Astrocyte (in vitro differentiated cells and primary cell): ENCODE data around the gene GRID2. TPM values are rescaled to one million over a fixed set of nuclear protein-coding genes. Genes with fewer than 3 reads are reported as not detected.
"Not testable (repeated sequence)": the region's sequence is repeated elsewhere in the genome, so short reads cannot be mapped to it uniquely, and the experiment has no call there.

Source experiments
- DNase-seq: peaks from one replicate; pipeline ENCODE4 v3.0.0-alpha.2; 2010; ENCODE audit warnings: low read depth
- FAIRE-seq: peaks from 2 replicates; lab custom pipeline; 2011; peaks lifted over from hg19 to GRCh38; lab: Jason Lieb, UNC
- H2AFZ ChIP-seq: 2 replicates; pipeline ENCODE4 v1.6.0; 2012; ENCODE audit warnings: low read depth, low read length, inconsistent platforms
- H3K27ac ChIP-seq: 2 replicates; pipeline ENCODE4 v1.5.1; 2011; ENCODE audit warnings: low read depth, low read length, inconsistent platforms
- H3K27me3 ChIP-seq: 2 replicates; pipeline ENCODE4 v1.6.0; 2011; ENCODE audit warnings: low read length, inconsistent platforms; ENCODE audit not compliant: insufficient read depth
- H3K36me3 ChIP-seq: 2 replicates; pipeline ENCODE4 v1.5.1; 2011; ENCODE audit warnings: low read length, inconsistent platforms; ENCODE audit not compliant: insufficient read depth
- H3K4me1 ChIP-seq: 2 replicates; pipeline ENCODE4 v1.5.1; 2011; ENCODE audit warnings: low read length, inconsistent platforms; ENCODE audit not compliant: insufficient read depth
- H3K4me2 ChIP-seq: 2 replicates; pipeline ENCODE4 v1.6.0; 2012; ENCODE audit warnings: low read length, inconsistent platforms
- H3K4me3 ChIP-seq: 2 replicates; pipeline ENCODE4 v1.5.1; 2011; ENCODE audit warnings: low read depth, mild to moderate bottlenecking, low read length, inconsistent platforms; ENCODE audit not compliant: insufficient read depth
- H3K79me2 ChIP-seq: 2 replicates; pipeline ENCODE4 v1.6.0; 2012; ENCODE audit warnings: mild to moderate bottlenecking, low read length, inconsistent platforms; ENCODE audit not compliant: insufficient read depth
- H3K9ac ChIP-seq: 2 replicates; pipeline ENCODE4 v1.6.0; 2012; ENCODE audit warnings: mild to moderate bottlenecking, low read length, inconsistent platforms
- H3K9me3 ChIP-seq: 2 replicates; pipeline ENCODE4 v1.5.1; 2012; ENCODE audit warnings: low read depth, mild to moderate bottlenecking, low read length, inconsistent platforms; ENCODE audit not compliant: insufficient read depth
- H4K20me1 ChIP-seq: 2 replicates; pipeline ENCODE4 v1.6.0; 2012; ENCODE audit warnings: low read length, inconsistent platforms; ENCODE audit not compliant: insufficient read depth
- H3K27ac Mint-ChIP-seq: one replicate; pipeline ENCODE4 v1.8.0; 2021; ENCODE audit warnings: mild to moderate bottlenecking, mixed read lengths; ENCODE audit not compliant: unreplicated experiment
- H3K27me3 Mint-ChIP-seq: one replicate; pipeline ENCODE4 v1.8.0; 2021; ENCODE audit warnings: low read depth, mixed read lengths; ENCODE audit not compliant: unreplicated experiment
- H3K36me3 Mint-ChIP-seq: one replicate; pipeline ENCODE4 v1.8.0; 2021; ENCODE audit warnings: low read depth, mixed read lengths; ENCODE audit not compliant: unreplicated experiment
- H3K4me1 Mint-ChIP-seq: one replicate; pipeline ENCODE4 v1.8.0; 2021; ENCODE audit warnings: low read depth, mixed read lengths; ENCODE audit not compliant: unreplicated experiment
- H3K4me3 Mint-ChIP-seq: one replicate; pipeline ENCODE4 v1.8.0; 2021; ENCODE audit warnings: mild to moderate bottlenecking, moderate library complexity, mixed read lengths; ENCODE audit not compliant: unreplicated experiment
- H3K9me3 Mint-ChIP-seq: one replicate; pipeline ENCODE4 v1.8.0; 2021; ENCODE audit warnings: mild to moderate bottlenecking, mixed read lengths; ENCODE audit not compliant: unreplicated experiment
- EZH2 ChIP-seq: IDR thresholded peaks from 2 replicates; pipeline ENCODE4 v1.6.1; 2012; ENCODE audit warnings: mild to moderate bottlenecking, low read length, inconsistent platforms; ENCODE audit not compliant: insufficient read depth
- total RNA-seq: library from RNA; stranded (reverse); gene quantifications from 2 replicates; pipeline ENCODE4 v1.2.1, GENCODE V29; 2021
- TF ChIP-seq, protein P1 (sequence below): IDR thresholded peaks from 2 replicates; pipeline ENCODE4 v1.5.1; 2011; ENCODE audit warnings: low read depth, mild to moderate bottlenecking, inconsistent platforms, low read length, moderate library complexity; ENCODE audit not compliant: insufficient read depth

Gene GRID2
- total RNA-seq, 1 donor from 2014 or later: 0.14 TPM

DNA sequence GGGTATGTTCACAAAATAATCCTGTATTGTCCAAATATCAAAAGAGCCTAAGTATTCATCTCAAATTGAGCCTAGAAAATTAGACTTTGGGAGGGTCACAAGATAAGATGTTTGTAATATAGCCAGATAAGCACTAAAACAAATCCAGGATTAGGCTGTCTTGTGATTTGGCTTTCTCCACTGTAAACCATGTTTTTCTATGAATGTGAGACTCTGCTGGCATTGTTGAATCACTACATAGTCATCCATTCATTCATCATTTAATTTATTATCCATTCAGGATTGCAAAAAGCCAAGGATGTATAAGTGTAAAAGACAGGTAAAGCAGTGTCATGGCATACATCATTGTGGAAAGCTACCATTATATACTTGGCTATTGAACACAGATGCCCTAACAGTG is 148.0 kb downstream of the GRID2 start:
- no peak overlapping the region for H3K4me2 ChIP-seq
- H3K9me3 Mint-ChIP-seq: no peaks in the 10 kb centered on the region
- no peaks in the 10 kb centered on the region for H3K27me3 Mint-ChIP-seq
- no peaks in the 10 kb centered on the region for H3K36me3 ChIP-seq
- H3K4me1 Mint-ChIP-seq: no peaks in the 10 kb centered on the region
- H3K9me3 ChIP-seq: no peaks in the 10 kb centered on the region
- H3K4me3 Mint-ChIP-seq: no peak overlapping the region
- no peaks in the 10 kb centered on the region for H3K4me1 ChIP-seq
- H3K4me3 ChIP-seq: no peak overlapping the region
- DNase-seq: no peak
- no peaks in the 10 kb centered on the region for H4K20me1 ChIP-seq
- H3K27ac ChIP-seq: no peak overlapping the region
- H3K79me2 ChIP-seq: no peaks in the 10 kb centered on the region
- H3K27me3 ChIP-seq: no peaks in the 10 kb centered on the region
- no peaks in the 10 kb centered on the region for H3K36me3 Mint-ChIP-seq
- no peak overlapping the region for H3K27ac Mint-ChIP-seq
- H3K9ac ChIP-seq: no peak overlapping the region
- H2AFZ ChIP-seq: no peak overlapping the region
- no peak for TF ChIP-seq EZH2
- TF ChIP-seq, protein P1, sequence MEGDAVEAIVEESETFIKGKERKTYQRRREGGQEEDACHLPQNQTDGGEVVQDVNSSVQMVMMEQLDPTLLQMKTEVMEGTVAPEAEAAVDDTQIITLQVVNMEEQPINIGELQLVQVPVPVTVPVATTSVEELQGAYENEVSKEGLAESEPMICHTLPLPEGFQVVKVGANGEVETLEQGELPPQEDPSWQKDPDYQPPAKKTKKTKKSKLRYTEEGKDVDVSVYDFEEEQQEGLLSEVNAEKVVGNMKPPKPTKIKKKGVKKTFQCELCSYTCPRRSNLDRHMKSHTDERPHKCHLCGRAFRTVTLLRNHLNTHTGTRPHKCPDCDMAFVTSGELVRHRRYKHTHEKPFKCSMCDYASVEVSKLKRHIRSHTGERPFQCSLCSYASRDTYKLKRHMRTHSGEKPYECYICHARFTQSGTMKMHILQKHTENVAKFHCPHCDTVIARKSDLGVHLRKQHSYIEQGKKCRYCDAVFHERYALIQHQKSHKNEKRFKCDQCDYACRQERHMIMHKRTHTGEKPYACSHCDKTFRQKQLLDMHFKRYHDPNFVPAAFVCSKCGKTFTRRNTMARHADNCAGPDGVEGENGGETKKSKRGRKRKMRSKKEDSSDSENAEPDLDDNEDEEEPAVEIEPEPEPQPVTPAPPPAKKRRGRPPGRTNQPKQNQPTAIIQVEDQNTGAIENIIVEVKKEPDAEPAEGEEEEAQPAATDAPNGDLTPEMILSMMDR: no peak
- FAIRE-seq: no peak

DNA sequence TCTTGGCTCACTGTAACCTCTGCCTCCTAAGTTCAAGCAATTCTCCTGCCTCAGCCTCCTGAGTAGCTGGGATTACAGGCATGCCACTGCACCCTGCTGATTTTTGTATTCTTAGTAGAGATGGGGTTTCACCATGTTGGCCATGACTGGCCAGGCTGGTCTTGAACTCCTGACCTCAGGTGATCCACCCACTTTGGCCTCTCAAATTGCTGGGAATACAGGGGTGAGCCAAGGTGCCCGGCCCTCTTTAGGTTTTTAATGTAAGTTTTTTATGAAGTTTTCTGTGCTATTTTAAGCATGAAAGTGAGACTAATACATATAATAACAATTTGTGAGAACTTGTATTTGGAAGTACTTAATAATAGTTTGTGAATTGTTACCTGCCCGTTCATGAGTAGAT is 148.6 kb downstream of the GRID2 start:
- H3K4me3 Mint-ChIP-seq, H3K27me3 ChIP-seq, H3K9me3 Mint-ChIP-seq, H3K36me3 Mint-ChIP-seq, FAIRE-seq, H3K4me1 ChIP-seq, DNase-seq, H3K27ac Mint-ChIP-seq, H3K4me1 Mint-ChIP-seq, H3K4me3 ChIP-seq, H3K9ac ChIP-seq, H3K4me2 ChIP-seq, H3K9me3 ChIP-seq, H4K20me1 ChIP-seq, H3K27ac ChIP-seq, H3K79me2 ChIP-seq, H3K27me3 Mint-ChIP-seq, H3K36me3 ChIP-seq, H2AFZ ChIP-seq: not testable (repeated sequence)

DNA sequence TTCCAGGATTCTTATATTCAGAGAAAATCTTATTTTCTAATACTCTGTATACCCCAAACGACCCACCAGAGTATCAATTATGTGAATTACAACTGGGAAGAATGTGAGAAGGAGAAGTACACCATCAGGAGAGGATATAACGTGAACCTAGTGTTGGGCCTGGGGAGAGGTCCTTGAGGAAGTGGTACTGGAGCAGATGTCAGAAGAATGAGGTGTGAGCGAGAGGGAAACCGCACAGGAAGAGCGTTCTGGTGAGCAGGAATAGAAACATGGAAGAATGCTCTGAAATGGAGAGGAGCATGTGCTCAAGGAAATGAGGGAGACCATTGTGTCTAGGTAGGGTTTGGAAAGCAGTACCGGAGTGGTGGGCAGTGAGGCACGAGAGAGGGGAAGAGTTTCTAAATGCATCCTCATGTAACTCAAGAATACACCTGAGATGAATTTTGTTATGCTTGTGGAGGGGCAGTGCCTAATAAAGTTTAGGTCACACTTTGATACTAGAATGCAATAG is 151.6 kb downstream of the GRID2 start:
- TF ChIP-seq EZH2: no peak
- TF ChIP-seq, protein P1: no peak
- Mint-ChIP-seq H3K4me1 (no peaks in the 10 kb centered on the region), H3K27ac (no peak overlapping the region), H3K9me3 (no peaks in the 10 kb centered on the region), H3K4me3 (no peak overlapping the region), H3K27me3 (no peaks in the 10 kb centered on the region), H3K36me3 (no peaks in the 10 kb centered on the region)
- Histone ChIP-seq H3K79me2 (no peaks in the 10 kb centered on the region), H3K4me2 (no peak overlapping the region), H3K4me3 (no peak overlapping the region), H2AFZ (no peak overlapping the region), H3K27me3 (no peaks in the 10 kb centered on the region), H3K9me3 (no peaks in the 10 kb centered on the region), H3K27ac (no peak overlapping the region), H3K4me1 (no peaks in the 10 kb centered on the region), H3K9ac (no peak overlapping the region), H3K36me3 (no peaks in the 10 kb centered on the region), H4K20me1 (no peaks in the 10 kb centered on the region)
- DNase-seq: no peak
- no peak for FAIRE-seq
